Tibial artery (tissue), 4 donors: ENCODE results near the gene TRPM1.

ENCODE experiments used
- DNase-seq, 2 donors: peaks; one replicate each; pipeline ENCODE4 v3.0.0-alpha.2; 2019
- H3K27ac ChIP-seq, 2 donors: fragments of 200-600 bp; sonication (generic) in 1 of 2; 1 replicate in 1 of 2; 2 replicates in 1 of 2; pipeline ENCODE4 v1.5.1; 2018 to 2019; ENCODE audit warnings: mild to moderate bottlenecking in 1 of 2
- H3K27me3 ChIP-seq, 2 donors: fragments of 200-600 bp; sonication (generic) in 1 of 2; one replicate each; pipeline versions ENCODE4 v1.5.1 to v1.6.0; 2016 to 2019
- H3K36me3 ChIP-seq, 3 donors: fragments of 200-600 bp; sonication (generic) in 2 of 3; one replicate each; pipeline ENCODE4 v1.5.1; 2016 to 2019; ENCODE audit warnings: mild to moderate bottlenecking in 2 of 3
- H3K4me1 ChIP-seq, 4 donors: fragments of 200-600 bp; sonication (generic) in 2 of 4; 1 replicate in 3 of 4; 2 replicates in 1 of 4; pipeline ENCODE4 v1.5.1; 2016 to 2019
- H3K4me3 ChIP-seq, 2 donors: fragments of 200-600 bp; sonication (generic) in 1 of 2; 1 replicate in 1 of 2; 2 replicates in 1 of 2; pipeline ENCODE4 v1.5.1; 2018 to 2019; ENCODE audit warnings: mild to moderate bottlenecking in 2 of 2
- H3K9me3 ChIP-seq, 3 donors: fragments of 200-600 bp; sonication (generic) in 1 of 3; one replicate each; pipeline ENCODE4 v1.5.1; 2016 to 2019
- CTCF ChIP-seq, 2 experiments: fragments of 200-600 bp in 1 of 2; fragments of 450-650 bp in 1 of 2; IDR thresholded peaks; one replicate each; pipeline ENCODE4 v1.5.1; 2017 to 2019; ENCODE audit warnings: antibody characterized with exemption in 2 of 2, mild to moderate bottlenecking in 1 of 2, moderate library complexity in 1 of 2
- intact Hi-C: fragments of 100-400 bp; cut with DNase I; formaldehyde crosslinking; loops from one replicate; pipeline ENCODE4 v1.15.0; 2023; ENCODE audit warnings: low total_unique reads

TRPM1 gene

GRCh38 chr15:31067890-31068603 is 33.5 kb downstream of the TRPM1 start:
- Histone ChIP-seq H3K9me3 (no peaks in the 10 kb centered on the region), H3K4me1 (no peaks in the 10 kb centered on the region), H3K36me3 (no peaks in the 10 kb centered on the region), H3K4me3 (no peak overlapping the region), H3K27me3 (no peaks in the 10 kb centered on the region), H3K27ac (no peak overlapping the region)
- intact Hi-C loops: no loop called here
- DNase-seq: no peak
- TF ChIP-seq CTCF (IDR thresholded peaks at IDR 0.05): no peak

- H3K27me3 ChIP-seq: no peaks in the 10 kb centered on the region
- no peak for DNase-seq
- no peaks in the 10 kb centered on the region for H3K9me3 ChIP-seq
- no peak overlapping the region for H3K27ac ChIP-seq
- no peak for TF ChIP-seq CTCF (IDR thresholded peaks at IDR 0.05)
- intact Hi-C loops: no loop called here
- H3K36me3 ChIP-seq: no peaks in the 10 kb centered on the region
- H3K4me3 ChIP-seq: no peak overlapping the region
- no peaks in the 10 kb centered on the region for H3K4me1 ChIP-seq
These were observed 35.7 kb downstream of the TRPM1 start for GRCh38 chr15:31065824-31066223.

GRCh38 chr15:31062911-31063310 is 38.6 kb downstream of the TRPM1 start:
- no peak for TF ChIP-seq CTCF (IDR thresholded peaks at IDR 0.05)
- Histone ChIP-seq H3K9me3 (no peaks in the 10 kb centered on the region), H3K27me3 (peaks cover 0 to 2% of the 10 kb centered on the region in 2 donors), H3K27ac (no peak overlapping the region), H3K4me3 (no peak overlapping the region), H3K36me3 (no peaks in the 10 kb centered on the region), H3K4me1 (peaks cover 0 to 4% (median 0%) of the 10 kb centered on the region in 4 donors)
- intact Hi-C loops: no loop called here
- no peak for DNase-seq

GRCh38 chr15:31062310-31062847 is 39.1 kb downstream of the TRPM1 start:
- peaks cover 0 to 2% of the 10 kb centered on the region in 2 donors for H3K27me3 ChIP-seq
- H3K36me3 ChIP-seq: no peaks in the 10 kb centered on the region
- peaks cover 0 to 4% (median 0%) of the 10 kb centered on the region in 4 donors for H3K4me1 ChIP-seq
- no peak overlapping the region for H3K4me3 ChIP-seq
- TF ChIP-seq CTCF (IDR thresholded peaks at IDR 0.05): no peak
- intact Hi-C loops: no loop called here
- H3K9me3 ChIP-seq: no peaks in the 10 kb centered on the region
- no peak for DNase-seq
- H3K27ac ChIP-seq: no peak overlapping the region

- H3K4me3 ChIP-seq: no peak overlapping the region
- DNase-seq: no peak
- peaks cover 0 to 2% of the 10 kb centered on the region in 2 donors for H3K27me3 ChIP-seq
- H3K9me3 ChIP-seq: no peaks in the 10 kb centered on the region
- intact Hi-C loops: no loop called here
- peaks cover 0 to 4% (median 0%) of the 10 kb centered on the region in 4 donors for H3K4me1 ChIP-seq
- no peak for TF ChIP-seq CTCF (IDR thresholded peaks at IDR 0.05)
- no peak overlapping the region for H3K27ac ChIP-seq
- H3K36me3 ChIP-seq: no peaks in the 10 kb centered on the region
These were observed 40.9 kb downstream of the TRPM1 start for GRCh38 chr15:31060429-31061140.
